Measurements from ENCODE around the gene USP1.

The USP1 gene

GRCh38 chr1:62436039-62436465 lies 797 bp upstream of the USP1 start:
- DNase-seq (ENCODE audit: low read depth), result no peak
- H3K4me3 ChIP-seq (ENCODE audit: low read length), result peak overlapping the region; percentile 92
- TF ChIP-seq CTCF (conservative IDR thresholded peaks at IDR 0.05; ENCODE audit: low read length), result no peak

- peak overlapping the region; percentile 92 for H3K4me3 ChIP-seq (ENCODE audit: low read length)
- no peak for TF ChIP-seq CTCF (conservative IDR thresholded peaks at IDR 0.05; ENCODE audit: low read length)
- no peak for DNase-seq (ENCODE audit: low read depth)
Observed at GRCh38 chr1:62437273-62437940, 558 bp downstream of the USP1 start.

- H3K4me3 ChIP-seq (ENCODE audit: low read length), result peak overlapping the region; percentile 92
- DNase-seq (ENCODE audit: low read depth), result no peak
- TF ChIP-seq CTCF (conservative IDR thresholded peaks at IDR 0.05; ENCODE audit: low read length), result no peak
Observed at GRCh38 chr1:62438163-62438562, 1.3 kb downstream of the USP1 start.

GRCh38 chr1:62439652-62440371 lies 3.0 kb downstream of the USP1 start:
- no peak; the same call in 1 of the 2 replicates for TF ChIP-seq CTCF (conservative IDR thresholded peaks at IDR 0.05; ENCODE audit: low read length)
- no peak overlapping the region for H3K4me3 ChIP-seq (ENCODE audit: low read length)
- DNase-seq (ENCODE audit: low read depth), result no peak

- H3K4me3 ChIP-seq (ENCODE audit: low read length), result no peak overlapping the region
- no peak for TF ChIP-seq CTCF (conservative IDR thresholded peaks at IDR 0.05; ENCODE audit: low read length)
- no peak for DNase-seq (ENCODE audit: low read depth)
Observed at GRCh38 chr1:62444701-62445100, 7.9 kb downstream of the USP1 start.

- DNase-seq (ENCODE audit: low read depth), result no peak
- H3K4me3 ChIP-seq (ENCODE audit: low read length), result no peak overlapping the region
Observed at GRCh38 chr1:62448221-62448933, 11.5 kb downstream of the USP1 start.

More at GRCh38 chr1:62448221-62448933, 11.5 kb downstream of the USP1 start:
- no peak for TF ChIP-seq CTCF (conservative IDR thresholded peaks at IDR 0.05; ENCODE audit: low read length)

Measured in AG10803 (cell line).